PC-3 (cell line): ENCODE measurements around the gene VPS9D1. TPM values are rescaled to one million over a fixed set of nuclear protein-coding genes. Genes with fewer than 3 reads are reported as not detected.
A peak's percentile ranks its signal among the peaks of the same experiment; 100 is the strongest.
"Not testable (repeated sequence)": the region's sequence is repeated elsewhere in the genome, so short reads cannot be mapped to it uniquely, and the experiment has no call there.

Experiments used
- ATAC-seq: fragments of 200-7000 bp; cut with Tn5 transposase; 2 replicates; pipeline ENCODE4 v1.9.1; 2020; ENCODE audit warnings: mild to moderate bottlenecking, moderate library complexity
- BruUV-seq: library from RNA; stranded (reverse); fragments of 400-500 nt; replicated peaks from 2 replicates; lab custom pipeline; 2021; lab: Mats Ljungman, UMichigan
- CTCF ChIA-PET: fragments of 300-600 bp; sonication (Branson Sonifier 250); formaldehyde crosslinking; loops from one replicate; lab custom pipeline; 2022; ENCODE audit warnings: antibody characterized with exemption; lab: Charles Lee
- POLR2A ChIA-PET: fragments of 300-600 bp; sonication (Branson Sonifier 250); formaldehyde crosslinking; loops from one replicate; lab custom pipeline; 2022; ENCODE audit warnings: antibody characterized with exemption; ENCODE audit not compliant: unreplicated experiment; lab: Charles Lee
- DNase-seq: peaks from one replicate; pipeline ENCODE4 v3.0.0-alpha.2; 2015
- H2AFZ ChIP-seq: fragments of 300-600 bp; sonication (generic); 2 replicates; pipeline ENCODE4 v1.6.0; 2016; ENCODE audit warnings: antibody characterized with exemption, low read length
- H3F3A ChIP-seq: fragments of 300-600 bp; sonication (generic); one replicate; pipeline ENCODE4 v1.6.0; 2017; ENCODE audit warnings: antibody characterized with exemption, low read length, control low read depth, mild to moderate bottlenecking; ENCODE audit not compliant: unreplicated experiment
- H3K27ac ChIP-seq: fragments of 300-600 bp; sonication (generic); 2 replicates; pipeline ENCODE4 v1.5.1; 2016; ENCODE audit warnings: mild to moderate bottlenecking, low read length
- H3K27me3 ChIP-seq: fragments of 300-600 bp; sonication (generic); 2 replicates; pipeline ENCODE4 v1.6.1; 2016; ENCODE audit warnings: low read length, mixed read lengths
- H3K36me3 ChIP-seq: fragments of 300-600 bp; sonication (generic); 2 replicates; pipeline ENCODE4 v1.6.1; 2016; ENCODE audit warnings: low read depth, mixed run types, low read length, mixed read lengths
- H3K4me1 ChIP-seq: fragments of 300-600 bp; sonication (generic); 2 replicates; pipeline ENCODE4 v1.5.1; 2016; ENCODE audit warnings: low read length; ENCODE audit not compliant: insufficient read depth
- H3K4me2 ChIP-seq: fragments of 300-600 bp; sonication (generic); 2 replicates; pipeline ENCODE4 v1.6.0; 2016; ENCODE audit warnings: low read length
- H3K4me3 ChIP-seq: fragments of 300-600 bp; sonication (generic); 2 replicates; pipeline ENCODE4 v1.5.1; 2016; ENCODE audit warnings: mild to moderate bottlenecking, low read length, mixed read lengths
- H3K79me2 ChIP-seq: fragments of 300-600 bp; sonication (generic); 2 replicates; pipeline ENCODE4 v1.6.1; 2017; ENCODE audit warnings: low read length, mixed read lengths
- H3K9ac ChIP-seq: fragments of 300-600 bp; sonication (generic); 2 replicates; pipeline ENCODE4 v1.6.0; 2016; ENCODE audit warnings: mild to moderate bottlenecking, low read length
- H3K9me2 ChIP-seq: fragments of 300-600 bp; sonication (generic); replicated peaks from 2 replicates; pipeline ENCODE4 v1.6.1; 2016; ENCODE audit warnings: mixed run types, low read length, mixed read lengths
- H3K9me3 ChIP-seq: fragments of 300-600 bp; sonication (generic); 2 replicates; pipeline ENCODE4 v1.6.1; 2016; ENCODE audit warnings: low read length, mixed read lengths
- H4K20me1 ChIP-seq: fragments of 300-600 bp; sonication (generic); 2 replicates; pipeline ENCODE4 v1.6.1; 2016; ENCODE audit warnings: low read length, mixed read lengths
- CTCF ChIP-seq: fragments of 300-600 bp; sonication (generic); conservative IDR thresholded peaks from 2 replicates; pipeline ENCODE4 v1.5.1; 2017; ENCODE audit warnings: antibody characterized with exemption, low read depth, mild to moderate bottlenecking, low read length
- EZH2 ChIP-seq: fragments of 300-600 bp; sonication (generic); IDR thresholded peaks from one replicate; pipeline ENCODE4 v1.6.1; 2017; ENCODE audit warnings: antibody characterized with exemption, mild to moderate bottlenecking, low read length; ENCODE audit not compliant: unreplicated experiment
- EZH2phosphoT487 ChIP-seq: fragments of 300-600 bp; sonication (generic); IDR thresholded peaks from 2 replicates; pipeline ENCODE4 v1.6.1; 2018; ENCODE audit warnings: mild to moderate bottlenecking, antibody characterized with exemption, low read length, borderline replicate concordance
- intact Hi-C: fragments of 100-400 bp; cut with micrococcal nuclease; formaldehyde crosslinking; loops from 2 replicates; pipeline ENCODE4 v1.9.0; 2023
- total RNA-seq: library from RNA; depleted of rRNA; stranded (reverse); fragments of >200 nt; gene quantifications from 2 replicates; pipeline ENCODE4 v1.2.3, GENCODE V29; 2014

VPS9D1 gene
- total RNA-seq, 1 experiment from 2014 or later: 4.4 TPM

GRCh38 chr16:89700100-89700648 is 20.5 kb downstream of the VPS9D1 start:
- H3K27me3 ChIP-seq: no peaks in the 10 kb centered on the region
- no peaks in the 10 kb centered on the region for H4K20me1 ChIP-seq
- H3K36me3 ChIP-seq: no peaks in the 10 kb centered on the region
- H3K27ac ChIP-seq: peak overlapping the region; percentile 17; the same call in 1 of the 2 replicates
- H3K4me2 ChIP-seq: peak overlapping the region; percentile 90
- ChIA-PET CTCF (interaction anchor here (0.6 kb wide), 1 partner anchor 32 kb away, joined by 3 read pairs; no protein-coding TSS in a partner anchor), POLR2A (no interaction called here)
- no peaks in the 10 kb centered on the region for H3K79me2 ChIP-seq
- TF ChIP-seq EZH2: no peak
- TF ChIP-seq EZH2phosphoT487: no peak
- TF ChIP-seq CTCF: peak; percentile 64
- ATAC-seq (peak; percentile 59), DNase-seq (peak; percentile 98)
- H3K9ac ChIP-seq: peak overlapping the region; percentile 39
- H3K9me2 ChIP-seq: no peaks in the 10 kb centered on the region
- H3K4me3 ChIP-seq: peak overlapping the region; percentile 73
- no peak overlapping the region for H2AFZ ChIP-seq
- H3K4me1 ChIP-seq: peaks cover 9% of the 10 kb centered on the region
- BruUV-seq: no TSS peak
- H3K9me3 ChIP-seq: no peaks in the 10 kb centered on the region
- intact Hi-C loops: loop anchor here (5.0 to 10.0 kb wide), 2 partner anchors 115 to 172 kb away; partner anchors contain the start of genes FANCA and TCF25
- H3F3A ChIP-seq: no peaks in the 10 kb centered on the region

- H3K36me3 ChIP-seq, H2AFZ ChIP-seq, H3K27me3 ChIP-seq, H3F3A ChIP-seq, H3K9me3 ChIP-seq, H3K9ac ChIP-seq, H3K79me2 ChIP-seq, DNase-seq, H4K20me1 ChIP-seq, POLR2A ChIA-PET, H3K4me1 ChIP-seq, H3K27ac ChIP-seq, ATAC-seq, H3K9me2 ChIP-seq: not testable (repeated sequence)
- intact Hi-C loops: loop anchor here (5.0 to 10.0 kb wide), 2 partner anchors 115 to 173 kb away; partner anchors contain the start of genes FANCA and TCF25
- Histone ChIP-seq H3K4me3 (peak overlapping the region; percentile 41; the same call in 1 of the 2 replicates), H3K4me2 (peak overlapping the region; percentile 81)
- TSS peak; percentile 16 for BruUV-seq
- CTCF ChIA-PET: interaction anchor here (0.6 kb wide), 1 partner anchor 377 kb away, joined by 3 read pairs; no protein-coding TSS in a partner anchor
Observed at GRCh38 chr16:89699629-89700099, 21.0 kb downstream of the VPS9D1 start.

- H3K4me2 ChIP-seq, H4K20me1 ChIP-seq, H3K9me2 ChIP-seq, DNase-seq, H3K9ac ChIP-seq, BruUV-seq, H3K36me3 ChIP-seq, intact Hi-C loops, H3K79me2 ChIP-seq, H3K4me1 ChIP-seq, CTCF ChIA-PET, ATAC-seq, POLR2A ChIA-PET, H2AFZ ChIP-seq, H3K27ac ChIP-seq, H3K27me3 ChIP-seq, H3K9me3 ChIP-seq, H3F3A ChIP-seq, H3K4me3 ChIP-seq: not testable (repeated sequence)
Observed at GRCh38 chr16:89698717-89699116, 22.0 kb downstream of the VPS9D1 start.
